ENCODE results near the gene AMPD2.
A peak's percentile ranks its signal among the peaks of the same experiment; 100 is the strongest.

AMPD2 gene

GRCh38 chr1:109630898-109631512 is 11.4 kb downstream of the AMPD2 start:
- DNase-seq, result no peak

DNA sequence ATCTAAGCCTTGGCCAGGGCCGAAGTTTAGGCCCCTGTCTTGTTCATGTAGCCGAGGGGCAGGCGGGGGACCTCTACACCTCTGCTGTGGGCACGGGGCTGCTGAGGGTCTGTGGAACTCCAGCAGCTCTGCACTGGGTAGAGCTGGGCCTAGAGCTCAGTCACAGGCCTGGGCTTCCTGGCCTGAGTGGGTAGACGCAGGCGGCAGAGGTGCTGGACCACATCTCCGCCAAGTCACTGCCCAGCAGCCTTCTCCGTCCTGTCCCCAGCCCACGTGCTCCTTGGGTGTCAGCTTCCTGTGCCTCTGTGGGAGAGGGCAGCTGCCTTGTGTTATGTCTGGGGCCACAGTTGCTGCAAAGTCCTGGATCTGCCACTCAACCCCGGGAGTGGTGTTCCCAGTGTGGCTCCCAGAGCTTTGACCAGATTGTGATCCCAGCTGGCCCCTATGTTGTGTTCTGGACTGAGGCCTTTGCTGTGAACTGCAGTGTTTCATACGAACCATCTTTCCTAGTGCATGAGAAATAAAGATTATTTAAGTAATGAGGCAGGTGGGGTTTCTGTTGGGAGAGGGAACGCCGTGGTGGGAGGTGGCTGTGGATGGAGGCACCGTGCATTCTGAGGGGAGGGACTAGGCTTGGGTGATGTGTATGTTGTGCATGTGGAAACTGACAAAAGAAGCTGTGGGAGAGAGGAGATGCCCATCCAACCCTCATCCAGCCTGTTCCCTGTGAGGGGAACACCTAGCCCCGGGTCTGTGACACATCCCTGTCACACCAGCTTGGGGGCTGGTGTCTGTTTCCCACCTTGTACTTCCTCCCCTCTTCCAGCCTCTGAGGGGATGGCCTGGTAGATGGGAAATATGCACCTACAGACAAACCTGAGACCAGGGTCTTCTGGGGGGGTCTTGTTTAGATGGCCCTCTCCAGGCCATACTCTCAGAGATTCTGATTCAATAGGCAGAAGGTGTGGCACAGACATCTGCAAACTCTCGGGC is 12.2 kb downstream of the AMPD2 start:
- DNase-seq, result no peak

- no peak for DNase-seq
Measured at GRCh38 chr1:109632671-109633346, 13.2 kb downstream of the AMPD2 start.

GRCh38 chr1:109634292-109634691 is 14.7 kb downstream of the AMPD2 start:
- DNase-seq, result no peak

GRCh38 chr1:109634771-109635750 is 15.4 kb downstream of the AMPD2 start:
- peak in 1 of 2 donors; percentile 33 for DNase-seq

- no peak for DNase-seq
Measured at GRCh38 chr1:109635862-109636200, 16.2 kb downstream of the AMPD2 start.

- DNase-seq, result no peak
Measured at GRCh38 chr1:109636201-109636952, 16.7 kb downstream of the AMPD2 start.

DNA sequence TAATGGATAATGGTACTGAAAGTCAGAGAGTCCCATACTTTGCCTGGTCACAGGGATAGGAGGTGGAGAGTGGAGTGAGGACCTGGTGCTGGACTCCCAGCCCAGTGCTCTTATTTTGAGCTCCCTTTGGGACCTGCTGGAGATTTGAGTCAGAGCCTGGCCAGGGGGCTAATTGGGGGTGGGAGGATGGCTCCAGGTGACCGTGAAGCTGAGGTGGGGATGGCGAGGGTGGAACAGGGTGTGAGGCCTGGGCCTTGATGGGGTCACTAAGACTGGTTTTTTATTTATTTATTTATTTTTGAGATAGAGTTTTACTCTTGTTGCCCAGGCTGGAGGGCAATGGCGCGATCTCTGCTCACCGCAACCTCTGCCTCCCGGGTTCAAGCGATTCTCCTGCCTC is 17.8 kb downstream of the AMPD2 start:
- DNase-seq, result no peak

DNA sequence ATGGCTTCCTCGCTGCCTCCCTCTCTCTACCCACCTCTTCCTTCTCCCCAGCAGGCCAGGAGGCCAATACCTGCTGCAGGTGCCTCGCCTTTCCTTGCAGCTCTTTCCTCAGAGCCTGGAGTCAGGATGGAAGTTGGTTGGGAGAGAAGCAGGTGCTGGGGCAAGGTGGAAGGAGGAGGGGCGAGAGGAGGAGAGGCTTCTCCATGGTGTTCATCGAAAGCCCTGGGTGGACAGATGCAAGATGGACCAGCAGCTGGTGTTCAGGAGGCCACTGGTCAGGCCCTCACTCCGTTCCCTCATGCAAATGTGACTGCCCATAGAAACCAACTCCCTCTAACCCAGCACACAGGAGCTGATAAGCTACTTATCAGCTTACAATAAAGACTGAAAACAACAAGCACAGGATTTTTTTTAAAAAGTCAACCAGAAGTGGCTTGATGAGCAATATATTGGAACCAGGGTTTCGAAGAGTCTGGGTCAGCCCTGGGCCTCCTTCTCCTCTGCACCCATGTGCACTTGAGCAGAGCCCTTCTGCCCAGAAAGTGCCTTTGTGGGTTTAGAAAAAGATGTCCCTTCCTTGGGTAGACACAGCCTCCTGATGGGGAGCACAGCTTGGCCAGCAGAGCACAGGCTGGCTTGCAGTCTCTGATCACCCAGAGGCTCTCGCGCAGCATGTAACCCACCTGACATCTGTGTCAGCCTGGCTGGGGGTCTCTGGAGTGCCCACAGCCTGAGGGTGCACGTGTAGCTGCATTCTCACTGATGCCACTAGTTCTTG is 19.6 kb downstream of the AMPD2 start:
- DNase-seq, result no peak

DNA sequence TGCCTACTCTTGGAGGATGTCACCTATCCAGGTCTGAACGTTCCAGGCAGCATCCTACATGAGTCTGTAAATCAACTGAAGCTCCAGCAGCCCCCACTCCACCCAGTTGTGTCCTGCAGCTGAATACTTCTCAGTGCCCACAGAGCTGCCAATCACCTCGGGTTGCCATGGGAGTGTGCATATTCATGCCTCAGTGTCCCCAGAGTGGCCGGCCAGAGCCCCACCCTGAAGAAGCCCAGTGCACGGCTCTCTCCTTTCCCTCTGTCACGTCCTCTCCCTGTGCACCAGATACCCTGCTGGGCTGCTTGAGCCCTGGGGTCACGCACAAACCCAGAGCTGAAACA is 20.2 kb downstream of the AMPD2 start:
- no peak for DNase-seq

DNA sequence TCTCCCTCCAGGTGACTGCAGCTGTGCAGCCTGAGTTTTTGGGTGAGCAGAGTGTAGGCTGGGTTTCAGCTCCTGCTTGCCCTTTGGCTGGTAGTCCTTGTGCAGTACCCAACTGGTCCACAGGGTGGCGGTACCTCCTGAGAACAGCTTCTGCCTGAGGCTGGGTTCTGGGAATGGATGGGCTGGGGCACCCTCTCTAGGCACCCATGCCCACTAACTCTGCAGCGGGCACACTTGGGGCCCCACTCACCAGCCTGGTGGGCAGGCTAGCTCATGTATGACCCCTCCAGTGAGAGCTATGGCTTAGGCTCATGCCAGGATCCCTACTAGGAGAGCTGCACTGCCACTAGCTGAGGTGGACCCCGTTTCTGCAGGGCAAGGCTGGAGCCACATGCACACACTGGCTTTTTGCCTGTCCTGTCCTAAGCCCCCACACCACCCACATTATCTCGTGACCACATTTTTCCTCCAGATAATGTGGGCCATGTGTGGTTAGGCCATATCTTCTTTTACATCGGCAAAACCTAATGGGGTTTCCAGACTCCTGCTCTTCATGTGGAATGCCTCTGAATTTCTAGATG is 20.7 kb downstream of the AMPD2 start:
- peak; percentile 83 to 88 for DNase-seq

DNA sequence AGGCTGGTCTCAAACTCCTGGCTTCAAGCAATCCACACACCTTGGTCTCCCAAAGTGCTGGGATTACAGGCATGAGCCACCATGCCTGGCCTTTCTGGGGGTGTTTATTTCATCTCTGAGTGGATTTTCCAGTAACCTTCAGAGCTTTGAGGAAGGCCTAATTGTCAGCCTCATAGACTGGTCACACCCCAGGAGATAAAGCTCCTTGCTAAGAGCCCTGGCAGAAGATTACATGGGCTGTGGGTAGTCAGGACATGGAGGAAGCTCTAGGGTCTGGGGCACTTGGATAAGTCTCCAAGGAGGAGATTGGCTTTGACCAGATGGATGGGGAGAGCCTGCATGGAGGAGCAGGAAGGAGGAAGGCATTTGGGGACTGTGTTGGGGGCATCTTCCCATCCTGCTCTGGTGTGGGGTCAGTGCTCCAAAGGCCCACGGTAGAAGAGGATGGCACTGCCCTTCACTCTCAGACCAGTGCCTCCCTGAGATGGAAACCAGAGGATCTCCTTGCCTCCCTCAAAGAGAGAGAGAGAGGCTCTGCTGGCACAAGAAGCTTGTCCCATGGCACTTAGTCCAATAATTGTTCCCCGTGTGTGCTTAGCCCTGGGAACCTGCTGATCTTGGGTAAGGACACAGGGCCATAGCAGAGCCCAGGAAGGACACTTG is 21.6 kb downstream of the AMPD2 start:
- DNase-seq, result no peak

- no peak for DNase-seq
Measured at GRCh38 chr1:109641861-109642260, 22.2 kb downstream of the AMPD2 start.

DNA sequence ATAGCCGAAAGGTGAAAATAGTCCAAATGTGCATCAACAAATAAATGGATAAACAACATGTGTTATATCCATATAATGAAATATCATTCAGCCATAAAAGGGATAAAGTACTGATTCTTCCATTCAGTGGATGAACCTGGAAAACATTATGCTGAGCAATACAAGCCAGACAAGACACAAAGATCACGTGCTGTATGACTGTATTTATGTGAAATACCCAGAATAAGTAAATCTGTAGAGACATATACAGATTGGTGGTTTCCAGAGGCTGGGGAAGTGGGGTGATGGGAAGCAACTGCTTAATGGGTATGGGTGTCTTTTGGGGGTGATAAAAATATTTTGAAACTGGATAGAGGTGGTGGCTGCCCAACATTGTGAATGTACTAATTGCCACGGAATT is 23.0 kb downstream of the AMPD2 start:
- DNase-seq, result no peak

DNA sequence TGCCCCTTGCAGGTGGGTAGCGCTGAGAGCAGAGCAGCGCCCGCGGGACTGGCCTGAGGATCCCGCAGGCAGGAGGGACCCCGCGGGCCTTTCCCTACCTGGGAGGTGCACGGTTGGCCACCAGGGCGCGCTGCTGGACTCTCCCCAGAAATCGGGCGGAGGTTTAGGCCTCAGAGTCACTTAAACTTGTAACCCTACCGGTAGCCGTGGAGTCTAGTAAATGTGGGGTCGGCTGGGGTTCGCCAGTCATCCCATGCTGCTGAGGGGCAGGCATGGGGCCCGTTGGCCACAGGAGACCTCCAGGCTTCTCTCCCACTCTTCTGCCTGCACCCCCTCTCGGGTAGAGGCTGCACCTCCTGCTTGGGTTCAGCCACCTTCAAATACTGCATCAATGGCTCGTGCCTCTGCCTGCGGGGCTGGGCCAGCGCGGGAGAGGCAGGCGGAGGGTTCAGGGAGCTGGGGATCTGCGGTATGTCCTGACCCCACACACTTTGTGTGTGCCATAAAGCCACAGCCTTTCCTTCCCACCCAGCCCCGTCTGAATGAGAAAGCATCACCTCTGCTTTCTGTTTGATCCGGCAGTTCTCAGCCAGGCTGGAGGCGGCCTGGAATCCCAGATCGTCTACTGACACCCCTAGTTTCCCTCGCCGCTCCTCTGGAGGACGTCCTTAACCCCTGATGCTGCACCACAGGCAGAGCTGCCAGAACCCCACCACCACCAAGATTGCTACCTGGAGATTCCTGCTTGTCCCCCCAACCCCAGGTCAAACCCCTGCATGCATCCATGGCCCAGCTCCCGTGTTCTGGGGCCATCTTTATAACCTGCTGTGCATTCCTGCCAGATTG is 24.0 kb downstream of the AMPD2 start:
- DNase-seq, result peak; percentile 81 to 86

DNA sequence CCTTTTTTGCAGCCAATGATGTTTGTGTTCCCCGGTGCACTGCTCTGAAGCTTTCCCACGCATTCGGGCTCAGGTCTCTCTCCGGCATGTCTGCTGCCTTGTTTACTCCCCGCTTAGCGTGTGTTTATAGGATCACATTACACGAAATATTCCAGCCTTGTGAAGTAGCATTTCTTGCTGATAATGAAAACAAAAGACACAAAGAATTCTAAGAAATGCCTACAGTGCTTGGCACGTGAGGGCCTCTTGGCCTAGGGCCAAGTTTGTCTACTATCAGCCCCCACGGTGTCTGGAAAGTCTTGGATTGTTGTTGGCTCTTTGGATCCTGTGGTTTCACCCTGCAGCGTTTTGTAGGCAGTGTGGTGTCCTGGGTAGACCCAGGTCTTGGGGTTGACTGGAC is 25.0 kb downstream of the AMPD2 start:
- no peak for DNase-seq

DNA sequence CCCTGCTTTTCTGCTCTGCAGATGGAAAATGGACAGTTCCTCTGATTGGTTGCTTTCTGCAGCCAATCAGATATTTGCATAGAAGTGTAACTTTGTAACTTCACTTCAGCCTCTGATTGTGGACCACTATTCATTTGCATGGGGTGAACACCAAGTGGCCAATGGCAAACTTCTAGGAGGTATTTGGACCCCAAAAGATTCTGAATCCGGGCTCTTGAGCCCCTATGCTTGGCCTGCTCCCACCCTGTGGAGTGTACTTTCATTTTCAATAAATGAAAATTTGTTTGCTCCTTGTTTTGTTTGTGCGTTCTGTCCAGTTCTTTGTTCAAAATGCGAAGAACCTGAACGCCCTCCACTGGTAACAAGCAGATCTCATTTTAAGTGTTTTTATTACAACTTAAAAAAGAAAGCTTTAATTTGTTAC is 29.9 kb downstream of the AMPD2 start:
- DNase-seq, result no peak

GRCh38 chr1:109650609-109651008 is 31.0 kb downstream of the AMPD2 start:
- DNase-seq, result no peak

- DNase-seq, result no peak
Measured at GRCh38 chr1:109652402-109652801, 32.8 kb downstream of the AMPD2 start.

Measured in CD4-positive, alpha-beta T cell treated with Interferon alpha-2 for 1 hour (primary cell).